Small intestine (tissue), 7 donors: ENCODE data around the gene DPRX. TPM values are rescaled to one million over a fixed set of nuclear protein-coding genes. Genes with fewer than 3 reads are reported as not detected.
"Not testable (repeated sequence)": the region's sequence is repeated elsewhere in the genome, so short reads cannot be mapped to it uniquely, and the experiment has no call there.

Experiments used
- DNase-seq, 2 donors: peaks; one replicate each; pipeline versions ENCODE4 v3.0.0 to v3.0.0-alpha.2; 2013
- FAIRE-seq: peaks from 2 replicates; lab custom pipeline; 2012; peaks lifted over from hg19 to GRCh38; lab: Jason Lieb, UNC
- H3K27ac ChIP-seq, 3 donors: one replicate each; pipeline ENCODE4 v1.5.1; 2013; ENCODE audit warnings: low read length in 2 of 3, mild to moderate bottlenecking in 2 of 3, control low read depth in 1 of 3, inconsistent platforms in 1 of 3, low read depth in 1 of 3, moderate library complexity in 1 of 3
- H3K27me3 ChIP-seq, 3 donors: one replicate each; pipeline ENCODE4 v1.6.1; 2013; ENCODE audit warnings: low read length in 3 of 3, inconsistent platforms in 1 of 3; ENCODE audit not compliant: control insufficient read depth in 3 of 3, insufficient read depth in 3 of 3
- H3K36me3 ChIP-seq, 3 donors: one replicate each; pipeline ENCODE4 v1.6.1; 2013; ENCODE audit warnings: low read length in 3 of 3, inconsistent platforms in 1 of 3, low read depth in 1 of 3, mild to moderate bottlenecking in 1 of 3, moderate library complexity in 1 of 3; ENCODE audit not compliant: control insufficient read depth in 3 of 3, insufficient read depth in 2 of 3
- H3K4me1 ChIP-seq, 3 donors: one replicate each; pipeline ENCODE4 v1.6.1; 2013; ENCODE audit warnings: low read length in 2 of 3, inconsistent platforms in 1 of 3, low read depth in 1 of 3, mild to moderate bottlenecking in 1 of 3, moderate library complexity in 1 of 3; ENCODE audit not compliant: control insufficient read depth in 3 of 3, insufficient read depth in 2 of 3
- H3K4me3 ChIP-seq, 3 donors: one replicate each; pipeline ENCODE4 v1.5.1; 2013; ENCODE audit warnings: low read length in 3 of 3, control low read depth in 1 of 3, inconsistent platforms in 1 of 3, low read depth in 1 of 3, mild to moderate bottlenecking in 1 of 3, moderate library complexity in 1 of 3
- H3K9me3 ChIP-seq, 2 donors: one replicate each; pipeline ENCODE4 v1.6.1; 2013; ENCODE audit warnings: low read depth in 1 of 2, low read length in 1 of 2; ENCODE audit not compliant: control insufficient read depth in 2 of 2, insufficient read depth in 1 of 2
- WGBS, 3 donors: extraction: QIAGEN DNeasy Blood & Tissue Kit; methylation state at CpG; one replicate each; pipeline ENCODE4 v1.1.7; 2013; 5-methylcytosine and 5-hydroxymethylcytosine counted together
- polyA plus RNA-seq, 4 donors: library from polyadenylated mRNA; stranded (reverse) in 3 of 4; unstranded in 1 of 4; fragments of 200-250 nt in 3 of 4; fragments of 120-200 nt in 1 of 4; gene quantifications; one replicate each; pipeline versions ENCODE4 v1.2.1 to v1.2.3, GENCODE V29; 2013
- donor health status: healthy with polysubstance abuse.
- donor health status: control.
- donor health status: control.
- donor health status: Bipolar disorder and iron deficiency.
- donor health status: healthy.

Gene DPRX
- polyA plus RNA-seq, 4 donors, result not detected

- not testable (repeated sequence) for H3K27me3 ChIP-seq, FAIRE-seq
- 89 to 95% (median 94%) methylated on average over 2 to 3 of the region's 3 CpGs for WGBS, 3 donors
Measured at GRCh38 chr19:53666331-53666730, 34.5 kb downstream of the DPRX start.

GRCh38 chr19:53668804-53669203 lies 37.0 kb downstream of the DPRX start:
- H3K27ac ChIP-seq, H3K27me3 ChIP-seq, H3K9me3 ChIP-seq, H3K36me3 ChIP-seq, DNase-seq, FAIRE-seq, H3K4me1 ChIP-seq, H3K4me3 ChIP-seq: not testable (repeated sequence)
- 94 to 98% (median 96%) methylated on average over 3 of the region's 3 CpGs for WGBS, 3 donors

More at GRCh38 chr19:53666331-53666730, 34.5 kb downstream of the DPRX start:
- H3K27ac ChIP-seq, H3K36me3 ChIP-seq, H3K4me3 ChIP-seq, DNase-seq, H3K4me1 ChIP-seq, H3K9me3 ChIP-seq: not testable (repeated sequence)

DNA sequence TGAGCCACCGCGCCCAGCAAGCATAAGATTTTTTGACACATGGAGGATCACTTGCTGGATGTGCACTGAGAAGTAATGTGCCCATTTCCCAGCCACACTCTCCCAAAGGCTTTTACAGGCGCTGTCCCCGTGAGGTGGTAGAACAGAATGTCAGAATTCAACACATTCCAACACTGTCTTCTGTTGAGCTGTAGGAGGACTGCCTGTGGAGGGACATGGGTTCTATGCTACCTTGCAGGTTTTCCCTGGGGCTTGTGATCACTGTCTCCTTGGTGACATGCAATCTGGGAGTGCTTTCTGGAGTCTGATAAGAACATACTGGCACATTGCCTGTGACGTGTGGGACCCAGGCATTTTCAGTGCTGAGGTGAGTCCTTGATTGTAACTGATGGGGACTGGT lies 38.5 kb downstream of the DPRX start:
- Histone ChIP-seq H3K9me3 (no peaks in the 10 kb centered on the region), H3K27ac (no peak overlapping the region), H3K36me3 (no peaks in the 10 kb centered on the region), H3K27me3 (no peaks in the 10 kb centered on the region), H3K4me3 (no peak overlapping the region), H3K4me1 (no peaks in the 10 kb centered on the region)
- FAIRE-seq (no peak), DNase-seq (no peak)
- WGBS, 3 donors, result 71 to 83% (median 80%) methylated on average over 5 of the region's 5 CpGs

DNA sequence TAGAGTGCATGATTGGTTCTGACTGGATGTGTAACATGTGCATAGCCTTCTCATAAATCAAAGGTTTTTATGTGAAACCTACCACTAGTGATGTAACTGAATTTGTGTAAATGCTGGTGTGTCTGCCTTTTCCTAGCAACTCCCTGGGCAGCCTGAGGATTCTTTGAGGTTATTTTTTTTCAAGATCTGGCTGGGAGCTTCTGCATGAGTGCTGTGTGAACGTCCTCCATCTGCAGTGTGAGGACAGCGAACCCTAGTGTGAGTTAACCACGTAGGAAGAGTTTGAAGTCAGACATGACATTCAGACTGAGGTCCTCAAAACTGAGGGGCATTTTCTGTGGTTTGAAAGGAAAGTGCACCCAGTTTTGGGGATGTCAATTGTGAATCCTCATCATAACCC lies 39.9 kb downstream of the DPRX start:
- Histone ChIP-seq H3K27me3 (no peaks in the 10 kb centered on the region), H3K27ac (no peak overlapping the region), H3K9me3 (no peaks in the 10 kb centered on the region), H3K4me3 (no peak overlapping the region), H3K36me3 (no peaks in the 10 kb centered on the region), H3K4me1 (no peaks in the 10 kb centered on the region)
- DNase-seq, result no peak
- WGBS, 3 donors, result 52 to 57% (median 54%) methylated on average over 3 of the region's 3 CpGs
- FAIRE-seq, result no peak

Other genes with a start within 250 kb of the DPRX start
- 10 to 100 TPM in 1 of 4 donors, 1 to 10 TPM in 3; 3.2 to 13.4 (median 3.5) TPM for gene ZNF765, start 236.8 kb upstream of the DPRX start, polyA plus RNA-seq
- 10 to 100 TPM in 1 of 4 donors, 1 to 10 TPM in 3; 5.1 to 19.8 (median 6.2) TPM for gene ZNF761, start 200.0 kb upstream of the DPRX start, polyA plus RNA-seq
- 1 to 10 TPM in 2 of 4 donors, under 1 TPM in 2; 0.45 to 7.6 (median 1.1) TPM for gene ZNF813, start 164.3 kb upstream of the DPRX start, polyA plus RNA-seq
- 10 to 100 TPM in 1 of 4 donors, 1 to 10 TPM in 3; 2.2 to 18.5 (median 4.7) TPM for gene ZNF331, start 93.9 kb upstream of the DPRX start, polyA plus RNA-seq
- under 1 TPM in 2 of 4 donors, not detected in 2; 0.06 to 0.09 TPM for gene NLRP12, start 192.3 kb downstream of the DPRX start, polyA plus RNA-seq
- 10 to 100 TPM in 2 of 4 donors, 1 to 10 TPM in 2; 2.2 to 41.3 (median 20.4) TPM for gene MYADM, start 235.9 kb downstream of the DPRX start, polyA plus RNA-seq